ENCODE measurements around the gene TXNDC11. TPM values are rescaled to one million over a fixed set of nuclear protein-coding genes. Genes with fewer than 3 reads are reported as not detected.
A peak's percentile ranks its signal among the peaks of the same experiment; 100 is the strongest.

Gene TXNDC11
- total RNA-seq, 1 donor from 2014 or later, result 29.0 TPM

- Mint-ChIP-seq H3K9me3 (ENCODE audit: unreplicated experiment) (no peaks in the 10 kb centered on the region), H3K4me3 (ENCODE audit: unreplicated experiment) (no peak overlapping the region), H3K4me1 (ENCODE audit: low read depth, unreplicated experiment) (peaks cover 42% of the 10 kb centered on the region), H3K27ac (ENCODE audit: unreplicated experiment) (peak overlapping the region; percentile 58), H3K36me3 (ENCODE audit: low read depth, unreplicated experiment) (peaks cover 27% of the 10 kb centered on the region), H3K27me3 (ENCODE audit: low read depth, unreplicated experiment) (no peaks in the 10 kb centered on the region)
- FAIRE-seq, result no peak
- Histone ChIP-seq H3K9me3 (ENCODE audit: insufficient read depth, low read depth, low read length) (no peaks in the 10 kb centered on the region), H3K79me2 (ENCODE audit: insufficient read depth, low read length) (peaks cover 7% of the 10 kb centered on the region), H2AFZ (ENCODE audit: low read depth, low read length) (no peak overlapping the region), H3K4me3 (ENCODE audit: insufficient read depth, low read depth, low read length) (no peak overlapping the region), H3K27me3 (ENCODE audit: insufficient read depth, low read length) (no peaks in the 10 kb centered on the region), H3K4me1 (ENCODE audit: insufficient read depth, low read length) (peaks cover 32% of the 10 kb centered on the region), H3K9ac (ENCODE audit: low read length) (no peak overlapping the region), H4K20me1 (ENCODE audit: insufficient read depth, low read length) (peaks cover 94% of the 10 kb centered on the region), H3K36me3 (ENCODE audit: insufficient read depth, low read length) (peaks cover 14% of the 10 kb centered on the region), H3K27ac (ENCODE audit: low read depth, low read length) (no peak overlapping the region), H3K4me2 (ENCODE audit: low read length) (no peak overlapping the region)
- TF ChIP-seq CTCF (IDR thresholded peaks at IDR 0.05; ENCODE audit: insufficient read depth, low read depth, low read length) (no peak), EZH2 (IDR thresholded peaks at IDR 0.05; ENCODE audit: insufficient read depth, low read length) (no peak)
- no peak for DNase-seq (ENCODE audit: low read depth)
Measured at GRCh38 chr16:11679941-11680911, 62.4 kb downstream of the TXNDC11 start.

GRCh38 chr16:11679250-11679649, 63.4 kb downstream of the TXNDC11 start:
- Mint-ChIP-seq H3K27ac (ENCODE audit: unreplicated experiment) (no peak overlapping the region), H3K9me3 (ENCODE audit: unreplicated experiment) (no peaks in the 10 kb centered on the region), H3K4me1 (ENCODE audit: low read depth, unreplicated experiment) (peaks cover 49% of the 10 kb centered on the region), H3K27me3 (ENCODE audit: low read depth, unreplicated experiment) (no peaks in the 10 kb centered on the region), H3K4me3 (ENCODE audit: unreplicated experiment) (no peak overlapping the region), H3K36me3 (ENCODE audit: low read depth, unreplicated experiment) (peaks cover 29% of the 10 kb centered on the region)
- Histone ChIP-seq H3K79me2 (ENCODE audit: insufficient read depth, low read length) (peaks cover 11% of the 10 kb centered on the region), H3K27me3 (ENCODE audit: insufficient read depth, low read length) (no peaks in the 10 kb centered on the region), H3K4me3 (ENCODE audit: insufficient read depth, low read depth, low read length) (no peak overlapping the region), H2AFZ (ENCODE audit: low read depth, low read length) (no peak overlapping the region), H4K20me1 (ENCODE audit: insufficient read depth, low read length) (peaks cover 96% of the 10 kb centered on the region), H3K27ac (ENCODE audit: low read depth, low read length) (no peak overlapping the region), H3K36me3 (ENCODE audit: insufficient read depth, low read length) (peaks cover 14% of the 10 kb centered on the region), H3K4me2 (ENCODE audit: low read length) (no peak overlapping the region), H3K9ac (ENCODE audit: low read length) (no peak overlapping the region), H3K4me1 (ENCODE audit: insufficient read depth, low read length) (peaks cover 38% of the 10 kb centered on the region), H3K9me3 (ENCODE audit: insufficient read depth, low read depth, low read length) (no peaks in the 10 kb centered on the region)
- DNase-seq (ENCODE audit: low read depth) (no peak), FAIRE-seq (no peak)
- TF ChIP-seq EZH2 (IDR thresholded peaks at IDR 0.05; ENCODE audit: insufficient read depth, low read length) (no peak), CTCF (IDR thresholded peaks at IDR 0.05; ENCODE audit: insufficient read depth, low read depth, low read length) (no peak)
